Esophagus squamous epithelium (tissue), 4 donors: ENCODE data around the gene PYGB.

Source experiments
- CTCF ChIP-seq, 6 experiments: fragments of 450-650 bp in 4 of 6; fragments of 200-600 bp in 2 of 6; sonication (generic) in 2 of 6; IDR thresholded peaks; one replicate each; pipeline ENCODE4 v1.5.1; 2016 to 2019; ENCODE audit warnings: antibody characterized with exemption in 6 of 6, mild to moderate bottlenecking in 4 of 6, moderate library complexity in 4 of 6
- POLR2A ChIP-seq, 4 donors: fragments of 450-650 bp; IDR thresholded peaks; one replicate each; pipeline ENCODE4 v1.6.1; 2017; ENCODE audit warnings: antibody characterized with exemption in 4 of 4, mild to moderate bottlenecking in 4 of 4, moderate library complexity in 3 of 4

GRCh38 chr20:25246182-25246999 lies 1.5 kb upstream of the PYGB start:
- TF ChIP-seq CTCF (IDR thresholded peaks at IDR 0.05) (no peak), POLR2A (IDR thresholded peaks at IDR 0.05) (no peak)
